Stimulated activated CD4-positive, alpha-beta T cell treated with anti-CD3 and anti-CD28 coated beads, Interleukin-4, amount 100 ng/mL, for 1 hour (primary cell): Measurements from ENCODE around the gene NRF1.
"Not testable (repeated sequence)": the region's sequence is repeated elsewhere in the genome, so short reads cannot be mapped to it uniquely, and the experiment has no call there.

ENCODE experiments used
- DNase-seq: peaks from one replicate; pipeline ENCODE4 v3.0.0-alpha.2; 2020

The NRF1 gene

DNA sequence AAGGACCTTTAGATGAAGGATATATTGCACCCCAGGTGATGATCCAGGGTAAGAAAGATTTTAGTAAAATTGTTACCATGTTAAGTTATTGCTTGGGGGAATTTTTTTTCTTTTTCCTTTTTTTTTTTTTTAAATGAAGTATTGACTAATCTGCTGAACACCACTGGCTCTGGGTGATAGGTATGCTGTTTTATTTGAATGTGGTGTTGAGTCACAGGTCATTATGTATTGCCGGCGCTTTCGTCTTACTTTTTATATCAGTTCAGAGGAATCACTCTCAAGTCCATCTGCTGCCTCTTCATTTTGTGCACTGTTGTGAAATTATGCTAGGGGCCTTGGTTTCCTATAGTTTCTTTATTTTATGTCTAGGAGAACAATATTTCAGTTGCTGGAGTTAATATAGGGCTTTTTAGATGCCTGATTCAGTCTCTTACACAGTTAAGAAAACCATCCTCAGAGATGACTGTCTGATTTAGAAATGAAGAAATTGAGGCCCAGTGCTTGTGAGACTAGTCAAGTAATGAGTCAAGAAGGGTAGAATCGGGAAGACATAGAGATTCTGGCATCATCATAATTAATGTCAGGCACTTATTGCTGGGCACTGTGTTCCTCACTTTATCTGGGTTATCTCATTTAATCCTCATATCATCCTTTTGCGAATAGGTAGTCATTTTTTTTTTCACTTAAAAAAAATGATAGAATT lies 38.7 kb downstream of the NRF1 start:
- DNase-seq = no peak

- DNase-seq = no peak
Observed at GRCh38 chr7:129652914-129653313, 41.4 kb downstream of the NRF1 start.

DNA sequence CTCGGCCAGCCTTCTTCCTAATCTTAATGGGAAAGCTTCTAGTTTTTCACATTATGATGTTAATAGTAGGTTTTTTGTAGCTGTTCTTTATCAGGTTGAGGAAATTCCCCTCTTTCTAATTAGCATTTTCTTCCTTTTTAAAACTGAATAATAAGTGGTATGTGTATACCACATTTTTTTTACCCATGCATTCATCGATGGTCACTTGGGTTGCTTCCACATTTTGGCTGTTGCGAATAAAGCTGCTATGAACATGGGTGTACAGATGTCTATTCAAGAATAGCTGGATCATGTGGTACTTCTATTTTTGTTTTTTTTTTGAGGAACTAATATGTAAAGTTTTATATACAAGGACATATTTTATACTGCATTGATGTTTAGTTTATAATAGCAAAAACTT lies 44.3 kb downstream of the NRF1 start:
- DNase-seq = no peak

- no peak for DNase-seq
Observed at GRCh38 chr7:129657363-129657762, 45.8 kb downstream of the NRF1 start.

GRCh38 chr7:129659907-129660306 lies 48.4 kb downstream of the NRF1 start:
- not testable (repeated sequence) for DNase-seq

GRCh38 chr7:129661645-129662182 lies 50.2 kb downstream of the NRF1 start:
- DNase-seq = no peak

DNA sequence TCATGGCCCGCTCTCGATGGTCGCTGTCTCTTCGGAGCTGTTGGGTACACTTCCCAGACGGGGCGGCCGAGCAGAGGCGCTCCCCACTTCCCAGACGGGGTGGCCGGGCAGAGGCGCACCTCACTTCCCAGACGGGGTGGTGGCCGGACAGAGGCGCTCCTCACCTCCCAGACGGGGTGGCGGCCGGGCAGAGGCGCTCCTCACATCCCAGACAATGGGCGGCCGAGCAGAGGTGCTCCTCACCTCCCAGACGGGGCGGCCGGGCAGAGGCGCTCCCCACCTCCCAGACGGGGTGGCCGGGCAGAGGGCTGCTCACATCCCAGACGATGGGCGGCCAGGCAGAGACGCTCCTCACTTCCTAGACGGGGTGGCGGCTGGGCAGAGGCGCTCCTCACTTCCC lies 51.7 kb downstream of the NRF1 start:
- not testable (repeated sequence) for DNase-seq

DNA sequence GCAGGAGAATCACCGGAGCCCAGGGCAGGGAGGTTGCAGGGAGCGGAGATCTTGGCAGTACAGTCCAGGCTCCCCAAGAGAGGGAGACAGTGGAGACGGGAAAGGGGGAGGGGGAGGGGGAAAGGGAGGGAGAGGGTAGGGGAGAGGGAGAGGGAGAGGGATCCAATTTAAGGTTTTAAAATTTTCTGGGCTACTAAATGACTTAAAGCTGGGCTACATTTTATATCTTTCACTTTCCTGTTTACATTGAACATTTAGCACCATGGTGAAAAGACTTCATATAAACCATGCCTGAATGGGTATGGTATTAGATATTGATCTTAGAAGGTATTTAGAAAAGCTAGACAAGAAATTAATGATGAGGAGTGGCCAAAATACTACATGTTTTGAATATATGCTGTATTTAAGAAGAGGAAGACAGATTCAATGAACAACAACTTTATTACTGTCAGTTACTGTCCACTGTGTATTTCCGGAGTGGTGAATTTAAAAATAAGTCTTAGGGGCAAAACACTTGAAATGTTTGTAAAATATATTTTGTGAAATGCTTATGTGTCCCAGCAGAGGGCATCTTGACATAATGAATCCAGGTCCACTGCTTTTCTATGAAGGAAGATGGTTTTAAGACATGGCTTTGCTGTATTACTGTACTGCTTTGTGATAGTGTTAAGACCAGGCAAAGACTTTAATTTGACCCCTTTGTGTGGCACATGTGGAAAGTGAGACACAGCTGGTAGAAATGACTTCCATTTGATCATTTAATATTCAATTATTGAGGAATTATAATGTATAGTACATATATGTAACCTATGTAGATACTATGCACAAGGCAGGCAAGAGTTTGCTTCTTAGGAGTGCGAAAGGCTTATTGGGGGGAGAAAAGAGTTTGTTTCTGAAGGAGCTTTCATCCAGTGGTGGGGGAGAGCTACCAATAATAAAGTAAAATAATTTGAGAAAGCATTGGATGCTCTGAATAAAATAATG lies 52.8 kb downstream of the NRF1 start:
- no peak for DNase-seq

GRCh38 chr7:129665013-129665401 lies 53.5 kb downstream of the NRF1 start:
- DNase-seq = no peak

GRCh38 chr7:129667116-129667515 lies 55.6 kb downstream of the NRF1 start:
- DNase-seq = no peak

GRCh38 chr7:129667551-129667950 lies 56.0 kb downstream of the NRF1 start:
- DNase-seq = no peak

DNA sequence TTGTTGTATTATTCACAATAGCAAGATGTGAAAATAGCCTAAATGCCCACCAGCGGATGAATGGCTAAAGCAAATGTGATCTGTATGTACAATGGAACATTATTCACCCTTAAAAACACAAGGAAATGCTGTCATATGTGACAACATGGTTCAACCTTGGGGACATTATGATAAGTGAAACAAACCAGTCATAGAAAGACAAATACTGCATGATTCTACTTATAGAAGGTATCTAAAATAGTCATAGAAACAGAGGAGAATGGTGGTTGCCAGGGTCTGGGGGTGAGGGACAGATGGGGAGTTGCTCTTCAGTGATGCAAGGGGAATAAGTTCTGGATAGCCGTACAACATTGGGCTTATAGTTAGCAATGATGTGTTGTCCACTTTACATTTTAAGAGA lies 58.4 kb downstream of the NRF1 start:
- no peak for DNase-seq

DNA sequence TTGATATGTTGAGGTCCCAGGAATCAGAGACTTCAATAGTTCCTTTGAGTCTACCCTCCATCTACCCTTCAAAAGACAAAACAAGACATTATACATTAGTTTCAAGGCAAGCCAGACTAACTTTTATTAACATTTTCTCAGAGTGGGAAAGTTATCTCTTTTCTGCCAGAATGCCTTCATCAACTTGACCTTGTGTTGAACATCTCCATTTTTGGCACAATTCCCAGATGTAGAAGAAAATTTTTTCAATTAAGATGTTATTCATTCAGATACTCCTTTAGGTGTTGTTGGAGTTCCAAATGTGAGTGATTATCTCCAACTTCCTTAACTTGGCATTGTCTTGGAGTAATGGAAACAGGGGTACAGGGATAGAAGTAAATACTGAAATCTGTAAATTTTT lies 59.1 kb downstream of the NRF1 start:
- DNase-seq = no peak

DNA sequence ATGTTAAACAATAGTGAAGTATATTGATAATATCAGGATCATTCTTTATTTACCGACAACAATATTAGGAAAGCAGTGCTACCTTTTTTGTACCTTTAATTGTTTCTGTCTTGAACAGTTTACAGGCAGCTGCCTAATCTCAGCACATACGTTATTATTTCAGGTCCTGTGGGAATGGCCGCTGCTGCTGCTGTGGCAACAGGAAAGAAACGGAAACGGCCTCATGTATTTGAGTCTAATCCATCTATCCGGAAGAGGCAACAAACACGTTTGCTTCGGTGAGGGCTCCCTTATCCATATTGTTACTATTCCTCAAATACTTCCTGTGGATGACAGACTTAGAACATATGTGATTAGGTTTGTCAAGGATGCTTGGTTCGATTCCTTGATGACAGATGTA lies 59.7 kb downstream of the NRF1 start:
- DNase-seq = no peak

- not testable (repeated sequence) for DNase-seq
Observed at GRCh38 chr7:129674475-129674874, 63.0 kb downstream of the NRF1 start.

DNA sequence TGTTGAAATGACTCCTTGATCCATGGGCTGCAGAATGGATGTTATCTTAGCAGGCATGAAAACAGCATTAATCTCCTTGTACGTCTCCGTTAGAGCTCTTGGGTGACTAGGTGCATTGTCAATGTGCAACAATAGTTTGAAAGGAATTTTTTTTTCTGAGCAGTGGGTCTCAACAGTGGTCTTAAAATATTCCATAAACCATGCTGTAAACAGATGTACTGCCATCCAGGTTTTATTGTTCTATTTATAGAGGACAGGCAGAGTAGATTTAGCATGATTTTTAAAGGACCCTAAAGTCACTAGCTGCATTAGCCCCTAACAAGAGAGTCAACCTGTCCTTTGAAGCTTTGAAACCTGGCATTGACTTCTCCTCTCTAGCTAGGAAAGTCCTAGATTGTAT lies 64.0 kb downstream of the NRF1 start:
- no peak for DNase-seq

- DNase-seq = no peak
Observed at GRCh38 chr7:129676017-129676897, 64.7 kb downstream of the NRF1 start.

DNA sequence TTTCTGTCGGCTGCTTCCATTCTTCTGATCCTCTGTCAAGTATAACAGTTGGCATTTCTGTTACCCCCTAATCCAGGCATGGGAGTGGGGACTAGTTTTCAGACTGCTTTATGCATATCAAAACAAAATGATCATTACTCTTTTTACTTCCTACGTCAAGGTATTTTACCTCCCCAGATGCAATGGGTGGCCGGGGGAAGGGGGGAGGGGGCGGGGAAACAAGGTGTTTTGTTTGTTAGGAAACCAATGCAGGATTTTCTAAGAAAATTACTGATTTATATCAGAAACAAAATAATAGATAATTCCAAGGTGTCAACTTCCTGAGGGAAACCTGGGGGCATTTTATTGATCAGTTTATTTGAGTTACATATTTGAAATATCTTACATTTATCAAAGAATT lies 66.3 kb downstream of the NRF1 start:
- DNase-seq = no peak

- DNase-seq = no peak
Observed at GRCh38 chr7:129678606-129679005, 67.1 kb downstream of the NRF1 start.

DNA sequence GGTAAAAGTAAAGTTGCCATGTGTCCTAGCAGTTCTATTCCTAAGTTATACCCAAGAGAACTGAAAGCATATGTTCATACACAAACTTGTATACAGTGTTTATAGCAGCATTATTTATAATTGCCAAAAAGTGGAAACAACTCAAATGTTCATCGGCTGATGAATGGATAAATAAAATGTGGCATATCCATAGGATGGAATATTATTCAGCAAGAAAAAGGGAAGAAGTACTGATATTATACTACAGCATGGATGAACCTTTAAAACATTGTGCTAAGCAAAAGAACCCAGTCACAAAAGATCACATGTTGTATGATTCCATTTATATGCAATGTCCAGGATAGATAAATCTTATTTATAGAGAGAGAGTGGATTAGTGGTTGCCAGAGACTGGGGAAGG lies 68.9 kb downstream of the NRF1 start:
- DNase-seq = no peak

- DNase-seq = no peak
Observed at GRCh38 chr7:129684777-129685176, 73.3 kb downstream of the NRF1 start.

- DNase-seq = no peak
Observed at GRCh38 chr7:129686063-129686462, 74.5 kb downstream of the NRF1 start.
